HepG2 (cell line): ENCODE results near the gene RSAD1. TPM values are rescaled to one million over a fixed set of nuclear protein-coding genes. Genes with fewer than 3 reads are reported as not detected.

Experiments
- AGO1 ChIP-seq: fragments of 200-400 bp; formaldehyde crosslinking; IDR thresholded peaks from 2 replicates; pipeline ENCODE4 v1.6.1; 2017; ENCODE audit warnings: mild to moderate bottlenecking, low read depth, low read length, moderate library complexity; ENCODE audit not compliant: poor library complexity, severe bottlenecking
- AGO2 ChIP-seq: fragments of 200-400 bp; formaldehyde crosslinking; optimal IDR thresholded peaks from 2 replicates; pipeline ENCODE3; 2017; ENCODE audit warnings: mild to moderate bottlenecking, low read depth, low read length, moderate library complexity
- HCFC1 ChIP-seq: fragments of 150-350 bp; IDR thresholded peaks from 2 replicates; pipeline ENCODE4 v1.6.1; 2014; ENCODE audit warnings: low read depth, low read length
- HOXA3 ChIP-seq: sonication (generic); formaldehyde crosslinking; IDR thresholded peaks from 2 replicates; pipeline ENCODE4 v1.5.0; 2020; ENCODE audit warnings: missing genetic modification reagents
- IKZF4 ChIP-seq: sonication (generic); formaldehyde crosslinking; IDR thresholded peaks from 2 replicates; pipeline ENCODE4 v1.5.1; 2020; ENCODE audit warnings: borderline replicate concordance, mild to moderate bottlenecking, low read depth, missing genetic modification reagents; ENCODE audit errors: not compliant biosample characterization
- MAFK ChIP-seq, 2 experiments: IDR thresholded peaks in 1 of 2; conservative IDR thresholded peaks in 1 of 2; 2 replicates each; pipeline ENCODE4 v1.6.1; 2011; ENCODE audit warnings: improper control_type of control experiment in 2 of 2, low read length in 2 of 2
- MLLT10 ChIP-seq: sonication (generic); formaldehyde crosslinking; IDR thresholded peaks from 2 replicates; pipeline ENCODE4 v1.4.0; 2020; ENCODE audit warnings: missing genetic modification reagents
- NCOR1 ChIP-seq: fragments of 200-600 bp; sonication (generic); IDR thresholded peaks from 2 replicates; pipeline ENCODE4 v1.7.0; 2017; ENCODE audit warnings: antibody characterized with exemption, low read length, borderline replicate concordance
- TEAD2 ChIP-seq: sonication (generic); formaldehyde crosslinking; IDR thresholded peaks from 2 replicates; pipeline ENCODE4 v1.9.0; 2021; ENCODE audit warnings: missing genetic modification reagents
- ZBTB7B ChIP-seq: sonication (generic); formaldehyde crosslinking; IDR thresholded peaks from 2 replicates; pipeline ENCODE4 v1.4.0; 2020; ENCODE audit warnings: missing genetic modification reagents
- ZKSCAN8 ChIP-seq: IDR thresholded peaks from 2 replicates; pipeline ENCODE4 v1.6.1; 2016; ENCODE audit warnings: borderline replicate concordance, missing genetic modification reagents, missing compliant biosample characterization
- ZNF260 ChIP-seq: sonication (generic); formaldehyde crosslinking; IDR thresholded peaks from 2 replicates; pipeline ENCODE4 v1.4.0; 2020; ENCODE audit warnings: missing genetic modification reagents, low read depth, mild to moderate bottlenecking, borderline replicate concordance
- ZNF33B ChIP-seq: sonication (generic); formaldehyde crosslinking; IDR thresholded peaks from 2 replicates; pipeline ENCODE4 v1.5.1; 2020; ENCODE audit warnings: mild to moderate bottlenecking, missing genetic modification reagents
- ZNF557 ChIP-seq: sonication (generic); formaldehyde crosslinking; IDR thresholded peaks from 2 replicates; pipeline ENCODE4 v1.4.0; 2020; ENCODE audit warnings: missing genetic modification reagents
- ZNF563 ChIP-seq: sonication (generic); formaldehyde crosslinking; IDR thresholded peaks from 2 replicates; pipeline ENCODE4 v1.8.0; 2022; ENCODE audit warnings: mild to moderate bottlenecking, moderate library complexity, missing genetic modification reagents
- ZNF709 ChIP-seq: sonication (generic); formaldehyde crosslinking; IDR thresholded peaks from 2 replicates; pipeline ENCODE4 v1.5.0; 2020; ENCODE audit warnings: mild to moderate bottlenecking, missing genetic modification reagents
- ZNF747 ChIP-seq: sonication (generic); formaldehyde crosslinking; IDR thresholded peaks from 2 replicates; pipeline ENCODE4 v1.8.1; 2023; ENCODE audit warnings: missing genetic modification reagents, mild to moderate bottlenecking, borderline replicate concordance
- ZSCAN20 ChIP-seq: sonication (generic); formaldehyde crosslinking; IDR thresholded peaks from 2 replicates; pipeline ENCODE4 v1.4.0; 2020; ENCODE audit warnings: missing genetic modification reagents, mild to moderate bottlenecking, borderline replicate concordance
- polyA plus RNA-seq, 8 experiments: library from polyadenylated mRNA; depleted of rRNA in 3 of 8; stranded (reverse) in 7 of 8; unstranded in 1 of 8; fragments of >200 nt; fragmentation: Illumina TruSeq in 4 of 8; extraction: Trizol in 4 of 8; gene quantifications; 2 replicates each; pipeline versions ENCODE4 v1.2.1 to v1.2.3, GENCODE V29; 2011 to 2016; ENCODE audit warnings: low read depth in 4 of 8, missing spikeins in 1 of 8, mixed read lengths in 1 of 8; ENCODE audit not compliant: insufficient read depth in 1 of 8
- total RNA-seq, 5 experiments: library from RNA; depleted of rRNA; stranded (reverse); fragments of >200 nt; fragmentation: Illumina TruSeq; extraction: Trizol; gene quantifications; 2 replicates each; pipeline ENCODE4 v1.2.3, GENCODE V29; 2016; ENCODE audit warnings: low read depth in 1 of 5
- TF ChIP-seq, protein P1 (sequence below): IDR thresholded peaks from 2 replicates; pipeline ENCODE4 v1.6.1; 2016; ENCODE audit warnings: control low read depth
- TF ChIP-seq, protein P2 (sequence below), 2 experiments: IDR thresholded peaks; 2 replicates each; pipeline ENCODE4 v1.6.1; 2011 to 2012; ENCODE audit warnings: low read length in 2 of 2, borderline replicate concordance in 1 of 2, low read depth in 1 of 2, mild to moderate bottlenecking in 1 of 2, moderate library complexity in 1 of 2
- TF ChIP-seq, protein P3 (sequence below): sonication (generic); formaldehyde crosslinking; IDR thresholded peaks from 2 replicates; pipeline ENCODE4 v1.4.0; 2020; ENCODE audit warnings: missing genetic modification reagents

The RSAD1 gene
- total and polyA plus RNA-seq, 2 of the 13 experiments (the other 11 are each of a cell fraction or from before 2014, with no cell fraction given), result 22.7 to 27.7 TPM

DNA sequence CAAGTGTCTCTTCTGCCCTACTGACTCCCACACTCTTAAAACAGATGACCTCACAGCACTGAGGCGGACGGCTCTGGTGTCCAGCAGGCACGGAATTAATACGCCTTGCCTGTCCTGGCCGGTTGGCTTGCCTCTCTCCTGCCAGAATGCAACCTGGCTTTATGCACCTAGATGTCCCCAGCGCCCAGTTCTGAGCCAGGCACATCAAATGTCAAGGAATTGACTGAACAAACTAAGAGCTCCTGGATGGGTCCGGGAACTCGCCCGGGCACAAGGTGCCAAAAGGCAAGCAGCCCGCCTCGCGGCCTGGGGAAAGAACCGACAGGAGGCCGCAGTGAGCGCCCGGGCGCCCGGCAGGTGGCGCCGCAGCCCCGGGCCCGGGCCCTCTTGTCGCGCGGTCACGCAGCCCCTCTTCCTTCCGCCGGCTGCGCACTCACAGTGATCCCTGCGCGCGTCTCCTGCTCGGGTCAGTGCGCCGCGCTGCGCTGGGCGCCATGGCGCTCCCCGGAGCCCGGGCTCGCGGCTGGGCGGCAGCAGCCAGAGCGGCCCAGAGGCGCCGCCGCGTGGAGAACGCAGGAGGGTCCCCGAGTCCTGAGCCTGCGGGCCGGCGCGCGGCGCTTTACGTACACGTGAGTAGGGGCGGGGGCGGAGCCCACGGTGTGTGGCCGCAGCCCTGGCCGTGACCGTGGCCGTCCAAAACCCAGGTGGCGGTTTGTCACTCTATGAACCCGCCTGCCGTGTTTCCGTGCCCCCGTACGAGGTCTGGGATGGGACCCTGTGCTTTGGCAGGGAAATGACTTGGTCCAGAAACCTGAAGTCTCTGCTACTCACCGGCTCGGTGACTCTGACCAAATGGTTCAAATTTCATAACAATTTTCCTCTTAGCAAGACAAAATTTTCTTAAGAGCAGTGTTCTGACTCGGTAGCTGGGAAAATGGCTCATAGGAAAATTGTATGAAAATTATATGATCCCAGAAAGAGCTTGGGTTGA is at the start of gene RSAD1 (continued):
- TF ChIP-seq, protein P1, sequence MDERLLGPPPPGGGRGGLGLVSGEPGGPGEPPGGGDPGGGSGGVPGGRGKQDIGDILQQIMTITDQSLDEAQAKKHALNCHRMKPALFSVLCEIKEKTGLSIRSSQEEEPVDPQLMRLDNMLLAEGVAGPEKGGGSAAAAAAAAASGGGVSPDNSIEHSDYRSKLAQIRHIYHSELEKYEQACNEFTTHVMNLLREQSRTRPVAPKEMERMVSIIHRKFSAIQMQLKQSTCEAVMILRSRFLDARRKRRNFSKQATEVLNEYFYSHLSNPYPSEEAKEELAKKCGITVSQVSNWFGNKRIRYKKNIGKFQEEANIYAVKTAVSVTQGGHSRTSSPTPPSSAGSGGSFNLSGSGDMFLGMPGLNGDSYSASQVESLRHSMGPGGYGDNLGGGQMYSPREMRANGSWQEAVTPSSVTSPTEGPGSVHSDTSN, result no peak
- TF ChIP-seq AGO2, result peak; percentile 79
- peak; percentile 79 for TF ChIP-seq IKZF4
- peak; percentile 69; the same call in 1 of the 2 replicates for TF ChIP-seq ZKSCAN8 (CRISPR knock-in tag)
- TF ChIP-seq ZBTB7B (CRISPR knock-in tag), result peak; percentile 89
- TF ChIP-seq ZNF557 (CRISPR knock-in tag), result no peak; the same call in none of the 2 replicates
- TF ChIP-seq NCOR1, result peak; percentile 67; the same call in 1 of the 2 replicates
- TF ChIP-seq HOXA3 (CRISPR knock-in tag), result peak; percentile 97
- TF ChIP-seq ZNF33B (CRISPR knock-in tag), result no peak
- peak; percentile 93 for TF ChIP-seq ZSCAN20 (CRISPR knock-in tag)
- TF ChIP-seq, protein P2, sequence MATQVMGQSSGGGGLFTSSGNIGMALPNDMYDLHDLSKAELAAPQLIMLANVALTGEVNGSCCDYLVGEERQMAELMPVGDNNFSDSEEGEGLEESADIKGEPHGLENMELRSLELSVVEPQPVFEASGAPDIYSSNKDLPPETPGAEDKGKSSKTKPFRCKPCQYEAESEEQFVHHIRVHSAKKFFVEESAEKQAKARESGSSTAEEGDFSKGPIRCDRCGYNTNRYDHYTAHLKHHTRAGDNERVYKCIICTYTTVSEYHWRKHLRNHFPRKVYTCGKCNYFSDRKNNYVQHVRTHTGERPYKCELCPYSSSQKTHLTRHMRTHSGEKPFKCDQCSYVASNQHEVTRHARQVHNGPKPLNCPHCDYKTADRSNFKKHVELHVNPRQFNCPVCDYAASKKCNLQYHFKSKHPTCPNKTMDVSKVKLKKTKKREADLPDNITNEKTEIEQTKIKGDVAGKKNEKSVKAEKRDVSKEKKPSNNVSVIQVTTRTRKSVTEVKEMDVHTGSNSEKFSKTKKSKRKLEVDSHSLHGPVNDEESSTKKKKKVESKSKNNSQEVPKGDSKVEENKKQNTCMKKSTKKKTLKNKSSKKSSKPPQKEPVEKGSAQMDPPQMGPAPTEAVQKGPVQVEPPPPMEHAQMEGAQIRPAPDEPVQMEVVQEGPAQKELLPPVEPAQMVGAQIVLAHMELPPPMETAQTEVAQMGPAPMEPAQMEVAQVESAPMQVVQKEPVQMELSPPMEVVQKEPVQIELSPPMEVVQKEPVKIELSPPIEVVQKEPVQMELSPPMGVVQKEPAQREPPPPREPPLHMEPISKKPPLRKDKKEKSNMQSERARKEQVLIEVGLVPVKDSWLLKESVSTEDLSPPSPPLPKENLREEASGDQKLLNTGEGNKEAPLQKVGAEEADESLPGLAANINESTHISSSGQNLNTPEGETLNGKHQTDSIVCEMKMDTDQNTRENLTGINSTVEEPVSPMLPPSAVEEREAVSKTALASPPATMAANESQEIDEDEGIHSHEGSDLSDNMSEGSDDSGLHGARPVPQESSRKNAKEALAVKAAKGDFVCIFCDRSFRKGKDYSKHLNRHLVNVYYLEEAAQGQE (IDR thresholded peaks at IDR 0.05; ENCODE audit: borderline replicate concordance in 1 of 2, low read depth in 1 of 2, low read length in 2 of 2), result no peak; a peak in 1 of 4 replicates
- no peak for TF ChIP-seq MLLT10 (CRISPR knock-in tag)
- TF ChIP-seq ZNF563, result peak; percentile 98
- peak; percentile 96 for TF ChIP-seq ZNF709
- no peak for TF ChIP-seq TEAD2 (CRISPR knock-in tag)
- TF ChIP-seq HCFC1, result no peak; the same call in 1 of the 2 replicates
- no peak for TF ChIP-seq MAFK (conservative IDR thresholded peaks at IDR 0.05 in 1 of 2, IDR thresholded peaks at IDR 0.05 in 1 of 2; ENCODE audit: low read length in 2 of 2)
- no peak for TF ChIP-seq ZNF747 (CRISPR knock-in tag)
- TF ChIP-seq ZNF260 (CRISPR knock-in tag), result no peak
- TF ChIP-seq AGO1, result peak; percentile 87
- TF ChIP-seq, protein P3, sequence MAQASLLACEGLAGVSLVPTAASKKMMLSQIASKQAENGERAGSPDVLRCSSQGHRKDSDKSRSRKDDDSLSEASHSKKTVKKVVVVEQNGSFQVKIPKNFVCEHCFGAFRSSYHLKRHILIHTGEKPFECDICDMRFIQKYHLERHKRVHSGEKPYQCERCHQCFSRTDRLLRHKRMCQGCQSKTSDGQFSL, result peak; percentile 33; the same call in 1 of the 2 replicates
